ENCODE results near the gene GALNT8. TPM values are rescaled to one million over a fixed set of nuclear protein-coding genes. Genes with fewer than 3 reads are reported as not detected.

Gene GALNT8
- total RNA-seq, 1 experiment from 2014 or later = not detected

DNA sequence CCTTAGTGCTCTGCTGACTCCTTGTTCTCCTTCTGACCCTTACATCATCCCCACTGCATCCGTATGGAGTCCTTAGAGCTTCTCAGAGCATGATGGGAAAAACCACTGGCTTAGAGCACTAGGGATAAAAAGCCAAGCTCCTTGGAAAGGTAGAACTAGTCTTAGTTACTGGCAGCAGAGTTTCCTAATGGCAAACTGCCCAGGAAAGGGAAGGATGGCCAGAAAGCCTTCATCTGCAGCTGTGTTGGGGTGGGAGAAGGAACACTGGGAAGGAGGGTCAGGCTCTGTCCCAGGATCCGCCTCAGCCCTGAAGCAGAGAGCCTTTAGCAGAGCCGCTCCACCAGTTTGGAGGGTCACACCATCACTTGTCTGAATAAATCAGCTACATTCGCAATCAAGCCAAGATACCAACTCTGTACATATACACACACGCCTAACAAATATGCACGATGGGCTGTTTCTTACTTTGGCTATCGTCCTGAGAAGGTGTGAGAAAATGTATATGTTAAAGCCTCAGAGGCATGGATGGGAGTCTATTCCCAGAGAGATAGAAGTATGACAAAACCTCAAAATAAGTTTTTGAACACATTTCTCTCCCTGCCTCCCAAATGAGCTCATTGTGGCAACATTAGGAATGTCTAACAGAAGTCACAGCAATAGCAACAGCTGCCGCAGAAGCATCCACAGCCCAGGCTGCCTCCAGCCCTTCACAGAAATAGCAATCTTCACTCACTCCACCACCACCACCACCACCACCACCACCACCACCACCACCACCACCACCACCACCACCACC lies 18.6 kb upstream of the GALNT8 start:
- intact Hi-C loops (cut with micrococcal nuclease) = no loop called here
- DNase-seq (ENCODE audit: low read depth, low spot score) = no peak

More for the DNA sequence above, 18.6 kb upstream of the GALNT8 start:
- Histone ChIP-seq H3K9ac (ENCODE audit: low read length) (no peak overlapping the region), H4K20me1 (ENCODE audit: insufficient read depth) (no peaks in the 10 kb centered on the region), H3K9me3 (ENCODE audit: control insufficient read depth in 1 of 2, insufficient read depth in 1 of 2, low read depth in 1 of 2, low read length in 2 of 2) (no peaks in the 10 kb centered on the region), H3K27me3 (ENCODE audit: insufficient read depth, low read length) (peaks cover 9% of the 10 kb centered on the region), H2AFZ (ENCODE audit: low read depth, low read length, poor library complexity, severe bottlenecking) (no peak overlapping the region), H3K36me3 (ENCODE audit: control insufficient read depth in 1 of 2, insufficient read depth in 2 of 2, low read length in 2 of 2) (no peaks in the 10 kb centered on the region), H3K9me2 (ENCODE audit: insufficient read depth) (no peaks in the 10 kb centered on the region), H3K79me2 (ENCODE audit: insufficient read depth, low read length) (no peaks in the 10 kb centered on the region), H3K4me2 (ENCODE audit: low read length) (no peak overlapping the region), H3K4me1 (ENCODE audit: control insufficient read depth in 1 of 2, insufficient read depth in 2 of 2, low read length in 2 of 2) (no peaks in the 10 kb centered on the region), H3K27ac (ENCODE audit: low read depth, low read length) (no peak overlapping the region), H3K4me3 (replicated peaks in 1 of 2; ENCODE audit: low read depth in 1 of 2, low read length in 2 of 2) (no peak overlapping the region)
- ChIA-PET CTCF (interaction anchor here (0.6 kb wide), 1 partner anchor 342 kb away, joined by 3 read pairs; no protein-coding TSS in a partner anchor), RAD21 (ENCODE audit: low non-redundant PET in 1 of 2, low total read pairs in 2 of 2, uncharacterized antibody in 2 of 2, unreplicated experiment in 2 of 2) (no interaction called here), POLR2A (no interaction called here)
- no peak for ATAC-seq
- no TSS peak for BruUV-seq (replicated peaks)
- TF ChIP-seq ZNF274 (IDR thresholded peaks at IDR 0.05; ENCODE audit: low read depth, low read length) (no peak), EGR1 (IDR thresholded peaks at IDR 0.05; ENCODE audit: low read depth) (no peak), POLR2AphosphoS5 (IDR thresholded peaks at IDR 0.05; ENCODE audit: low read depth, low read length) (no peak), CBX3 (IDR thresholded peaks at IDR 0.05; ENCODE audit: low read depth) (no peak), ZFX (IDR thresholded peaks at IDR 0.05) (no peak), ELF1 (IDR thresholded peaks at IDR 0.05; ENCODE audit: borderline replicate concordance, low read depth) (no peak)
- TF ChIP-seq, protein P1, sequence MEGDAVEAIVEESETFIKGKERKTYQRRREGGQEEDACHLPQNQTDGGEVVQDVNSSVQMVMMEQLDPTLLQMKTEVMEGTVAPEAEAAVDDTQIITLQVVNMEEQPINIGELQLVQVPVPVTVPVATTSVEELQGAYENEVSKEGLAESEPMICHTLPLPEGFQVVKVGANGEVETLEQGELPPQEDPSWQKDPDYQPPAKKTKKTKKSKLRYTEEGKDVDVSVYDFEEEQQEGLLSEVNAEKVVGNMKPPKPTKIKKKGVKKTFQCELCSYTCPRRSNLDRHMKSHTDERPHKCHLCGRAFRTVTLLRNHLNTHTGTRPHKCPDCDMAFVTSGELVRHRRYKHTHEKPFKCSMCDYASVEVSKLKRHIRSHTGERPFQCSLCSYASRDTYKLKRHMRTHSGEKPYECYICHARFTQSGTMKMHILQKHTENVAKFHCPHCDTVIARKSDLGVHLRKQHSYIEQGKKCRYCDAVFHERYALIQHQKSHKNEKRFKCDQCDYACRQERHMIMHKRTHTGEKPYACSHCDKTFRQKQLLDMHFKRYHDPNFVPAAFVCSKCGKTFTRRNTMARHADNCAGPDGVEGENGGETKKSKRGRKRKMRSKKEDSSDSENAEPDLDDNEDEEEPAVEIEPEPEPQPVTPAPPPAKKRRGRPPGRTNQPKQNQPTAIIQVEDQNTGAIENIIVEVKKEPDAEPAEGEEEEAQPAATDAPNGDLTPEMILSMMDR (IDR thresholded peaks at IDR 0.05 in 2 of 3, conservative IDR thresholded peaks at IDR 0.05 in 1 of 3; ENCODE audit: borderline replicate concordance in 1 of 3, insufficient read depth in 1 of 3, low read depth in 2 of 3, low read length in 2 of 3) = no peak
- TF ChIP-seq, protein P2, sequence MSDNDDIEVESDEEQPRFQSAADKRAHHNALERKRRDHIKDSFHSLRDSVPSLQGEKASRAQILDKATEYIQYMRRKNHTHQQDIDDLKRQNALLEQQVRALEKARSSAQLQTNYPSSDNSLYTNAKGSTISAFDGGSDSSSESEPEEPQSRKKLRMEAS (IDR thresholded peaks at IDR 0.05) = no peak
- TF ChIP-seq, protein P3, sequence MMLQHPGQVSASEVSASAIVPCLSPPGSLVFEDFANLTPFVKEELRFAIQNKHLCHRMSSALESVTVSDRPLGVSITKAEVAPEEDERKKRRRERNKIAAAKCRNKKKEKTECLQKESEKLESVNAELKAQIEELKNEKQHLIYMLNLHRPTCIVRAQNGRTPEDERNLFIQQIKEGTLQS (IDR thresholded peaks at IDR 0.05) = no peak

All from HCT116 (cell line).